Activated T-cell treated with anti-CD3 and anti-CD28 coated beads for 4 hours (primary cell): Measurements from ENCODE around the gene GYPB.
"Not testable (repeated sequence)": the region's sequence is repeated elsewhere in the genome, so short reads cannot be mapped to it uniquely, and the experiment has no call there.

Experiments
- DNase-seq: peaks from one replicate; pipeline ENCODE4 v3.0.0-alpha.2; 2020

GYPB gene

DNA sequence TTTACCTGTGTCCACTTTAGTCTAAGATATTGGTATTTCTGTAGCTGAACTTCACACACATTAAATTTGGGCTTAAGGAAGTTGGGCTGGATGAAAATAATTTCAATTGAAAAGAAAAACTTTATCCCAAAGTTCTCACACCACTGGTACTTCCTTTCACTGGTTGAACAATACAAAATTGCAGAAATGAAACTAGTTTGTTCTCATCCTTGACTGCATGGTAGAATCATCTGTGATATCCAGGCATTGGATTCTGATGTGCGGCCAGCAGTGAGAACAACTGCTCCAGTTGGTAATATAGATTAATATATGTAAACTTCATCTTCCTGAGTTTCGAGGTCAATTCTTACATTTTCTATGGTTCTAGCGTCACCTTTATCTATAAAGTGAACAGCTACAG lies 10.6 kb downstream of the GYPB start:
- DNase-seq, result not testable (repeated sequence)

- DNase-seq, result not testable (repeated sequence)
These were observed 11.2 kb downstream of the GYPB start for GRCh38 chr4:144007960-144008359.

- DNase-seq, result not testable (repeated sequence)
These were observed 12.9 kb downstream of the GYPB start for GRCh38 chr4:144006200-144006803.

- DNase-seq, result not testable (repeated sequence)
These were observed 13.6 kb downstream of the GYPB start for GRCh38 chr4:144005558-144005953.

- not testable (repeated sequence) for DNase-seq
These were observed 14.2 kb downstream of the GYPB start for GRCh38 chr4:144004868-144005557.

DNA sequence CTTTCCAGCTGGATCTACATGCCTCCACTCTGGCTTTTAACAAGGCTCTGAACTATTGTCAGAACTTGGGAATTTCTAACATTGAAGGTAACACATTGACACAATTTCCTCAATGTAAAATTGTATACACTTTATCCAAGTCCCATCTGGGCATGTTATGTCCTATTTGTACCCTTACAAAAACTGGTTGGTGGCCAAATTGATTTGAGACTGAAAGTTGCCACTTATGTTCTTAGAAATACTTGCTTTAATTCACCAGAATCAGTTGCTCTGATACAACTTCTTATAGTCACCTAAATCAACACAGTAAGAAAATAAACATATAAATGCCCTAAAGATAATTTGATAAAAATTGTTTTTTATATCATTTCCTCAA lies 15.3 kb downstream of the GYPB start:
- DNase-seq, result not testable (repeated sequence)

DNA sequence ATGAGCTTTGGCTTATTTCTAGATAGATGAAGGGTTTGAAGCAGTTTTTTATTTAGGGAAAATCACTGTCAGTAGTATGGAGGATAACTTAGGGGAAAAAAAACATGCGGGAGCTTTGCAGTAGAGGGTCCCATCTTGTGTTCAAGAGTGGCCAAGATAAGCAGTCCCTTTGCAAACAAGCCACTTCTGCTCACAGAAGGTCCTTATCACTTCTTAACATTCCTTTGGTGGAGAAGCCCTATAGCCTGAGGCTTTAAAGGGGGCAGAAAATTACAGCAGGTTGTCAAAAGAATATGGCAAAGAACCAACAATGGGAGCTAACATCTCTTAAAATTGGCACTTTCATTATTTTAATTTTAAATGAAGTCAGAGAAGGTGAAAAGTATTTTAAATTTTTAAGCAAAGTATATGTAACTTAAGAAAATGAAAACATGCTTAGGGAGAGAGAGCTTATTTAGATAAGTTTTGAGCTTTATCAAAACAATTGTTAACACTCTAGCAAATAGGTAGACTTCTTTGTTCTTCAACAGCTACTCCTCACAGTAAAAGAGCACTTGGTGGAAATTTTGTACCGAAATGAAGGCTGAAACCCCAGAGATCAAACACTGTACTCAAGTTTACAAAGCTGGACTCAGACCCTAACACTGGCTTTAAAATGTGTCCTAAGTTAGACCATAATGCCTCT lies 15.8 kb downstream of the GYPB start:
- DNase-seq, result not testable (repeated sequence)

- not testable (repeated sequence) for DNase-seq
These were observed 18.7 kb downstream of the GYPB start for GRCh38 chr4:144000331-144000995.

GRCh38 chr4:143996193-143996592 lies 23.0 kb downstream of the GYPB start:
- not testable (repeated sequence) for DNase-seq

DNA sequence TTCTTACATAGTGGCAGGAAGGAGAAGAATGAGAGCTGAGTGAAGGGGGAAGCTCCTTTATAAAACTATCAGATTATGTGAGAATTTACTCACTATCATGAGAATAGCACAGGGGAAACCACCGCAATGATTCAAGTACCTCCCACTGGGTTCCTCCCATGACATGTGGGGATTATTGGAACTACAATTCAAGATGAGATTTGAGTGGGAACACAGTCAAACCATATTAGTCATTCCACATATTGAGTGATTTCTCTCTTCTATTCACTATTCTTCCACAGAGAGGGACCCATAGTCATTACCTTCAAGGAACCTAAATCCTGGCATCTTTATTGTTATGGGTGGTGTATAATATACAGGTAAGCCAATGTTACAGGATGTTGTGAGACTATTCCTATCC lies 27.4 kb downstream of the GYPB start:
- DNase-seq, result not testable (repeated sequence)

DNA sequence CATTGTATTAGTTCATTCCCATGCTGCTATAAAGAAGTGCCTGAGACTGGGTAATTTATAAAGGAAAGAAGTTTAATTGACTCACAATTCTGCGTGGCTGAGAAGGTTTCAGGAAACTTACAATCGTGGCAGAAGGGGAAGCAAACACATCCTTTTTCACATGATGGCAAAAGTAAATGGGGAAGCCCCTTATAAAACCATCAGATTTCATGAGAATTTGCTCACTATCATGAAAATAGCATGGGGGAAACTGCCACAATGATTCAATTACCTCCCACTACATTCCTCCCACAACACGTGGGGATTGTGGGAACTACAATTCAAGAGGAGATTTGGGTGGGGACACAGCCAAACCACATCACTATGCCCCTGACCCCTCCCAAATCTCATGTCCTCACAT lies 28.5 kb downstream of the GYPB start:
- DNase-seq, result not testable (repeated sequence)

GRCh38 chr4:143986180-143986579 lies 33.0 kb downstream of the GYPB start:
- DNase-seq, result no peak

DNA sequence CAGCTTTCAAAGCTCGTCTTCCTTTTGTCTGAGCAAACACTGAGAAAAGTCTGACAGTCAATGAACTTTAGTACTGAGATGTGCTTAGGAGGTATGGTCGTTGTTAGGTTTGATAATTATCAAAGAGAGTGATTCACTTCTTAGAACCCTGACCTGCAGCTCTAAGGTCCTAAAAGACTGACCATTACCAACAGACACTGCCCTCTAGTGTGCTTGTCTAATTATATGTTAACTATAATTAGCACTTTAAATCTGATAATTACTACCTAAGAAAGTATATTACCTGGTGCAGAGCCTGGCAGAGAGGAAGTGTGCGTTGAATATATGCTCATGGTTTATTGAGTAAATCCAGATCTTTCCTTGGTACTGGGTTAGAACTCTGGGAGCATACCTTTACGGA lies 38.4 kb downstream of the GYPB start:
- not testable (repeated sequence) for DNase-seq

- not testable (repeated sequence) for DNase-seq
These were observed 43.7 kb downstream of the GYPB start for GRCh38 chr4:143975527-143975926.

GRCh38 chr4:143974021-143974420 lies 45.2 kb downstream of the GYPB start:
- not testable (repeated sequence) for DNase-seq

- no peak for DNase-seq
These were observed 58.1 kb downstream of the GYPB start for GRCh38 chr4:143961075-143961474.

GRCh38 chr4:143955306-143955705 lies 63.9 kb downstream of the GYPB start:
- not testable (repeated sequence) for DNase-seq

DNA sequence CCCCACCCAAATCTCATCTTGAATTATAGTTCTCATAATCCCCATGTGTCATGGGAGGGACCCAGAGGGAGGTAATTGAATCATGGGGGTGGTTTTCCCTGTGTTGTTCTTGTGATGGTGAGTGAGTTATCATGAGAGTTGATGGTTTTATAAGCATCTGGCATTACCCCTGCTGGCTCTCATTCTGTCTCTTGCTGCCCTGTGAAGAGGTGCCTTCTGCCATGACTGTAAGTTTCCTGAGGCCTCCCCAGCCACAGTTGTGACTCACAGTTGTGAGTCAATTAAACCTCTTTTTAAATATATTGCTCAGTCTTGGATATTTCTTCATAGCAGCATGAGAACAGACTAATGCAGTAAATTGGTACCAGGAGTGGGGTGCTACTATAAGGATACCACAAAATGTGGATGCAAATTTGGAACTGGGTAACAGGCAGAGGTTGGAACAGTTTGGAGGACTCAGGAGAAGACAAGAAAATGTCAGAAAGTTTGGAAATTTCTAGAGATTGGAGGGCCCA lies 67.7 kb downstream of the GYPB start:
- not testable (repeated sequence) for DNase-seq

- not testable (repeated sequence) for DNase-seq
These were observed 68.2 kb downstream of the GYPB start for GRCh38 chr4:143950967-143951366.

GRCh38 chr4:143950185-143950584 lies 69.0 kb downstream of the GYPB start:
- not testable (repeated sequence) for DNase-seq

DNA sequence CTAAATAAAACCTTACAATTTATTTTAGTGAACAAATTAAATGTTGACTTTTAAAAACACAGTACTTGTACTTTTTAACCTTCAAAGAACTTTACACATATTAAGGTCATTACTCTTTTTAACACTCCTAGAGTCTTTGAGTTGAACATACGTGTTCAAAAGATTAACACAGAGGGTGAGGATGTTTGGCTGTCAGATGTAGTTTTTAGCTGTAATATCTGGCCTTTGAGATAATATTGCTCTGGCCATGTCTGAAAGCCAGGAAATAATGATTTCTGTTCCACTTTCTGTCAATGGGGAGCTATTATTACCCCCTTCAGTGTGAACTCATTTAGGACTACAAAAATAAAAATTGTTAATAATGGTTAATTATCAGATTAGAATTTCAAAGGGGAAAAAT lies 71.7 kb downstream of the GYPB start:
- not testable (repeated sequence) for DNase-seq
